ENCODE results near the gene VPS35L. TPM values are rescaled to one million over a fixed set of nuclear protein-coding genes. Genes with fewer than 3 reads are reported as not detected.

Gene VPS35L
- total RNA-seq, 1 experiment from 2014 or later: 51.1 TPM

DNA sequence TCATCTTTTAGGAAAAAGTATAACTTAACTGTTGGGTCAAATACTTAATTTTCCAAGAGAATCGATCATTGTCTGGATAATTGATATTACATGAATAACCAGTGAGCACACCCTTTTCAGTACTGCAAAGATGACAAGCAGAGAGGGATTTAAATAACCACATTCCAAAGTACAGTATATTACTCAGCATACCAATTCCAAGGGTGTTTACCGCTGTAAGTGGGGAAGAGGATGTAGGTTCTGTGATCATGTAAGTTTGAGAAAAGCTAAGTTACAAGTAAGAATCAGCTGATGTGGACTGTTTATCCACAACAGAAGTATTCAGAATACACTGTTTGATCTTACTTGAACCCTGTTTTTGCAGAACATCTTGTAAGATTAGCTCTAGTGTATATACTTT, 39.7 kb upstream of the VPS35L start:
- no peak for DNase-seq (ENCODE audit: low spot score)
- POLR2A ChIA-PET (ENCODE audit: low non-redundant PET): no interaction called here
- intact Hi-C loops (cut with micrococcal nuclease; ENCODE audit: unreplicated experiment): no loop called here
- H3K9me3 ChIP-seq (ENCODE audit: low read depth, low read length, poor library complexity, severe bottlenecking): no peaks in the 10 kb centered on the region
- H3K4me3 ChIP-seq (ENCODE audit: low read depth, low read length, poor library complexity, severe bottlenecking): no peak overlapping the region
- H3K27ac ChIP-seq (ENCODE audit: low read depth, low read length, poor library complexity, severe bottlenecking): no peak overlapping the region
- H3K36me3 ChIP-seq (ENCODE audit: insufficient read depth, low read length, poor library complexity, severe bottlenecking): peaks cover 26% of the 10 kb centered on the region
- TF ChIP-seq EZH2 (IDR thresholded peaks at IDR 0.05; ENCODE audit: borderline replicate concordance, low read depth, low read length, poor library complexity, severe bottlenecking): no peak
- TF ChIP-seq, protein P1, sequence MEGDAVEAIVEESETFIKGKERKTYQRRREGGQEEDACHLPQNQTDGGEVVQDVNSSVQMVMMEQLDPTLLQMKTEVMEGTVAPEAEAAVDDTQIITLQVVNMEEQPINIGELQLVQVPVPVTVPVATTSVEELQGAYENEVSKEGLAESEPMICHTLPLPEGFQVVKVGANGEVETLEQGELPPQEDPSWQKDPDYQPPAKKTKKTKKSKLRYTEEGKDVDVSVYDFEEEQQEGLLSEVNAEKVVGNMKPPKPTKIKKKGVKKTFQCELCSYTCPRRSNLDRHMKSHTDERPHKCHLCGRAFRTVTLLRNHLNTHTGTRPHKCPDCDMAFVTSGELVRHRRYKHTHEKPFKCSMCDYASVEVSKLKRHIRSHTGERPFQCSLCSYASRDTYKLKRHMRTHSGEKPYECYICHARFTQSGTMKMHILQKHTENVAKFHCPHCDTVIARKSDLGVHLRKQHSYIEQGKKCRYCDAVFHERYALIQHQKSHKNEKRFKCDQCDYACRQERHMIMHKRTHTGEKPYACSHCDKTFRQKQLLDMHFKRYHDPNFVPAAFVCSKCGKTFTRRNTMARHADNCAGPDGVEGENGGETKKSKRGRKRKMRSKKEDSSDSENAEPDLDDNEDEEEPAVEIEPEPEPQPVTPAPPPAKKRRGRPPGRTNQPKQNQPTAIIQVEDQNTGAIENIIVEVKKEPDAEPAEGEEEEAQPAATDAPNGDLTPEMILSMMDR (conservative IDR thresholded peaks at IDR 0.05; ENCODE audit: low read depth, low read length): no peak
- CTCF ChIA-PET: no interaction called here
- H3K27me3 ChIP-seq (replicated peaks; ENCODE audit: insufficient read depth, low read depth, low read length, poor library complexity): no peaks in the 10 kb centered on the region
- peaks cover 11% of the 10 kb centered on the region for H3K4me1 ChIP-seq (ENCODE audit: insufficient read depth, low read length, poor library complexity, severe bottlenecking)
- BruUV-seq (replicated peaks): no TSS peak

DNA sequence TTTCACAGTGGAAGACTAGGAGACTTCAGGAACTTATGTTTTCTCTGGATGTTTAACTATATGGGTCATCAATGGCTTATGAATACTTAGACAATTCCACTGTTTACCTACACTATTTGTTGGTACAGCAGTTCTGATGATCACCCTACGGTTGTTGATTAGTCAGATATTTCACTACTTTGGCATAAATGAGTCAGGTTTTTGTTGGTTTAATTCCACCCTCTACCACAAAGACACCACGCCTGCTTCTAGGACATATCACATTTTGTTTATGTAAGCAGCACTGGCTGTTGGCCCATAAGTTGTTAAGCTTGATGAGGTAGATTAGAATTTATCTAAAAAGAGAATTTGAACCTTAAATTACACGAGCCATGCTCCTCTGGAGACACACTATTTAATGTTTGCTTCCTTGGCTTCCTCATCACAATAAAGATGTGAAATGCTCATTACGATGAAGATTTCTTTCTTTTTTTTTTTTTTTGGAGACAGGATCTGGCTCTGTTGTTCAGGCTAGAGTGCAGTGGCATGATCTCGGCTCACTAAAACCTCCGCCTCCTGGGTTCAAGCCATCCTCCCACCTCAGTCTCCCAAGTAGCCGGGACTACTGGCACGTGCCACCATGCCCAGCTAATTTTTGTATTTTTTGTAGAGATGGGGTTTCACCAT, 37.9 kb upstream of the VPS35L start:
- no peaks in the 10 kb centered on the region for H3K27me3 ChIP-seq (replicated peaks; ENCODE audit: insufficient read depth, low read depth, low read length, poor library complexity)
- no peak for TF ChIP-seq EZH2 (IDR thresholded peaks at IDR 0.05; ENCODE audit: borderline replicate concordance, low read depth, low read length, poor library complexity, severe bottlenecking)
- TF ChIP-seq, protein P1 (conservative IDR thresholded peaks at IDR 0.05; ENCODE audit: low read depth, low read length): no peak
- POLR2A ChIA-PET (ENCODE audit: low non-redundant PET): no interaction called here
- DNase-seq (ENCODE audit: low spot score): no peak
- no peak overlapping the region for H3K27ac ChIP-seq (ENCODE audit: low read depth, low read length, poor library complexity, severe bottlenecking)
- BruUV-seq (replicated peaks): no TSS peak
- CTCF ChIA-PET: no interaction called here
- H3K36me3 ChIP-seq (ENCODE audit: insufficient read depth, low read length, poor library complexity, severe bottlenecking): peaks cover 25% of the 10 kb centered on the region
- no peaks in the 10 kb centered on the region for H3K9me3 ChIP-seq (ENCODE audit: low read depth, low read length, poor library complexity, severe bottlenecking)
- intact Hi-C loops (cut with micrococcal nuclease; ENCODE audit: unreplicated experiment): no loop called here
- peaks cover 18% of the 10 kb centered on the region for H3K4me1 ChIP-seq (ENCODE audit: insufficient read depth, low read length, poor library complexity, severe bottlenecking)
- H3K4me3 ChIP-seq (ENCODE audit: low read depth, low read length, poor library complexity, severe bottlenecking): no peak overlapping the region

DNA sequence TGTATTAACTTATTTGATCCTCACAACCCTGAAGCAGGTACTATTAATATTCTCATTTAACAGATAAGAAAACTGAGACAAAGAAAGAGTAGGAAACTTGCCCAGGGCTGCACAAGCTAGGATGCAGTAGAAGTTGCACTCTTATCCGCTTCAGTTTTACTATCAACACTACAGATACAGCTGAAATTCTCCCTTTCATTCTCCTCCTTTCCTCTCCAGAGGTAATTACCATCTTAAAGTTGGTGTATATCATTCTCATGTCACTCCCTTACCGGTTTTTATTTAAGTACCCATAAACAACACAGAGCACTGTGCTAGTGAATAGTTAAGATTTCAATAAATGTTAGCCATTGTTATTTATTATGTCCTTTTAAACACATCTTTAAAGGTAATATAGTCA, 37.1 kb upstream of the VPS35L start:
- Histone ChIP-seq H3K9me3 (ENCODE audit: low read depth, low read length, poor library complexity, severe bottlenecking) (no peaks in the 10 kb centered on the region), H3K4me1 (ENCODE audit: insufficient read depth, low read length, poor library complexity, severe bottlenecking) (peaks cover 18% of the 10 kb centered on the region), H3K27ac (ENCODE audit: low read depth, low read length, poor library complexity, severe bottlenecking) (no peak overlapping the region), H3K4me3 (ENCODE audit: low read depth, low read length, poor library complexity, severe bottlenecking) (no peak overlapping the region), H3K27me3 (replicated peaks; ENCODE audit: insufficient read depth, low read depth, low read length, poor library complexity) (no peaks in the 10 kb centered on the region), H3K36me3 (ENCODE audit: insufficient read depth, low read length, poor library complexity, severe bottlenecking) (peaks cover 18% of the 10 kb centered on the region)
- TF ChIP-seq EZH2 (IDR thresholded peaks at IDR 0.05; ENCODE audit: borderline replicate concordance, low read depth, low read length, poor library complexity, severe bottlenecking): no peak
- TF ChIP-seq, protein P1 (conservative IDR thresholded peaks at IDR 0.05; ENCODE audit: low read depth, low read length): no peak
- BruUV-seq (replicated peaks): no TSS peak
- DNase-seq (ENCODE audit: low spot score): no peak
- POLR2A ChIA-PET (ENCODE audit: low non-redundant PET): no interaction called here
- intact Hi-C loops (cut with micrococcal nuclease; ENCODE audit: unreplicated experiment): no loop called here
- CTCF ChIA-PET: no interaction called here

All from A673 (cell line).